GM19023 (cell line): ENCODE data around the gene FCN3.

ENCODE experiments used
- ATAC-seq: cut with Tn5 transposase; IDR thresholded peaks from one replicate; pipeline ENCODE4 v1.9.1; 2021; ENCODE audit warnings: mild to moderate bottlenecking, moderate library complexity; ENCODE audit not compliant: unreplicated experiment

FCN3 gene

GRCh38 chr1:27381969-27382762 is 7.5 kb upstream of the FCN3 start:
- ATAC-seq, result no peak

GRCh38 chr1:27380766-27381733 is 6.4 kb upstream of the FCN3 start:
- no peak for ATAC-seq

- no peak for ATAC-seq
Measured at GRCh38 chr1:27380224-27380623, 5.6 kb upstream of the FCN3 start.

GRCh38 chr1:27379564-27380122 is 5.0 kb upstream of the FCN3 start:
- ATAC-seq, result no peak

- ATAC-seq, result no peak
Measured at GRCh38 chr1:27377760-27378495, 3.3 kb upstream of the FCN3 start.

GRCh38 chr1:27372808-27373690 is 1.6 kb downstream of the FCN3 start:
- ATAC-seq, result no peak

GRCh38 chr1:27372022-27372807 is 2.4 kb downstream of the FCN3 start:
- no peak for ATAC-seq

- no peak for ATAC-seq
Measured at GRCh38 chr1:27368869-27369582, 5.6 kb downstream of the FCN3 start.

- no peak for ATAC-seq
Measured at GRCh38 chr1:27367160-27367650, 7.4 kb downstream of the FCN3 start.

- peak; percentile 11 for ATAC-seq
Measured at GRCh38 chr1:27366411-27367159, 8.0 kb downstream of the FCN3 start, which contains the start of gene MAP3K6. Gene MAP3K6 (minus strand): TSS chr1:27366961. CDS start chr1:27366597, 364 bp downstream.

- ATAC-seq, result peak; percentile 42
Measured at GRCh38 chr1:27366113-27366410, 8.6 kb downstream of the FCN3 start.

GRCh38 chr1:27365372-27366112 is 9.1 kb downstream of the FCN3 start:
- ATAC-seq, result peak; percentile 39

GRCh38 chr1:27364696-27365371 is 9.8 kb downstream of the FCN3 start:
- ATAC-seq, result no peak

GRCh38 chr1:27363766-27364695 is 10.6 kb downstream of the FCN3 start:
- ATAC-seq, result no peak

- ATAC-seq, result no peak
Measured at GRCh38 chr1:27361553-27361952, 13.1 kb downstream of the FCN3 start.
